HEK293 (cell line): ENCODE data around the gene PANK4.

Experiments used
- GLIS1 ChIP-seq: fragments of 450-650 bp; formaldehyde crosslinking; IDR thresholded peaks from 2 replicates; pipeline ENCODE4 v1.5.1; 2016; ENCODE audit warnings: missing biosample characterization, missing genetic modification characterization
- HOXC10 ChIP-seq: sonication (generic); formaldehyde crosslinking; IDR thresholded peaks from 2 replicates; pipeline ENCODE4 v1.8.1; 2023; ENCODE audit warnings: mild to moderate bottlenecking, missing genetic modification reagents
- MEIS1 ChIP-seq: sonication (generic); formaldehyde crosslinking; IDR thresholded peaks from 2 replicates; pipeline ENCODE4 v1.8.1; 2022; ENCODE audit warnings: missing genetic modification reagents, mild to moderate bottlenecking, borderline replicate concordance
- PATZ1 ChIP-seq: fragments of 450-650 bp; formaldehyde crosslinking; IDR thresholded peaks from 2 replicates; pipeline ENCODE4 v1.5.1; 2016; ENCODE audit warnings: missing biosample characterization, missing genetic modification characterization
- PRDM10 ChIP-seq: fragments of 450-650 bp; formaldehyde crosslinking; IDR thresholded peaks from 2 replicates; pipeline ENCODE4 v1.5.1; 2016; ENCODE audit warnings: missing biosample characterization, missing genetic modification characterization
- ZBTB7A ChIP-seq: fragments of 450-650 bp; formaldehyde crosslinking; IDR thresholded peaks from 2 replicates; pipeline ENCODE4 v1.5.1; 2016; ENCODE audit warnings: low read depth, missing biosample characterization, missing genetic modification characterization
- ZFP69B ChIP-seq: fragments of 450-650 bp; formaldehyde crosslinking; IDR thresholded peaks from 2 replicates; pipeline ENCODE4 v1.5.1; 2016; ENCODE audit warnings: missing biosample characterization, missing genetic modification characterization
- ZNF148 ChIP-seq: fragments of 450-650 bp; formaldehyde crosslinking; IDR thresholded peaks from 2 replicates; pipeline ENCODE4 v1.5.0; 2017; ENCODE audit warnings: missing biosample characterization, missing genetic modification characterization, borderline replicate concordance
- ZNF169 ChIP-seq: fragments of 450-650 bp; formaldehyde crosslinking; IDR thresholded peaks from 2 replicates; pipeline ENCODE4 v1.5.1; 2016; ENCODE audit warnings: missing biosample characterization, missing genetic modification characterization
- ZNF184 ChIP-seq: fragments of 450-650 bp; IDR thresholded peaks from 2 replicates; pipeline ENCODE4 v1.5.1; 2018; ENCODE audit warnings: missing biosample characterization, mild to moderate bottlenecking, missing genetic modification characterization
- ZNF26 ChIP-seq: fragments of 450-650 bp; formaldehyde crosslinking; IDR thresholded peaks from 2 replicates; pipeline ENCODE4 v1.5.1; 2016; ENCODE audit warnings: missing biosample characterization, missing genetic modification characterization
- ZNF324 ChIP-seq: fragments of 450-650 bp; formaldehyde crosslinking; IDR thresholded peaks from 2 replicates; pipeline ENCODE4 v1.5.1; 2016; ENCODE audit warnings: missing biosample characterization, missing genetic modification characterization
- ZNF362 ChIP-seq: fragments of 450-650 bp; formaldehyde crosslinking; IDR thresholded peaks from 2 replicates; pipeline ENCODE4 v1.5.1; 2016; ENCODE audit warnings: missing biosample characterization, missing genetic modification characterization
- ZNF501 ChIP-seq: fragments of 450-650 bp; formaldehyde crosslinking; IDR thresholded peaks from 2 replicates; pipeline ENCODE4 v1.5.1; 2016; ENCODE audit warnings: missing biosample characterization, missing genetic modification characterization
- ZNF518A ChIP-seq: fragments of 450-650 bp; formaldehyde crosslinking; conservative IDR thresholded peaks from 2 replicates; pipeline ENCODE4 v1.5.1; 2016; ENCODE audit warnings: low read depth, missing biosample characterization, missing genetic modification characterization
- ZNF544 ChIP-seq: fragments of 450-650 bp; formaldehyde crosslinking; IDR thresholded peaks from 2 replicates; pipeline ENCODE4 v1.5.0; 2017; ENCODE audit warnings: missing biosample characterization, missing genetic modification characterization
- ZNF558 ChIP-seq: fragments of 450-650 bp; formaldehyde crosslinking; IDR thresholded peaks from 2 replicates; pipeline ENCODE4 v1.5.1; 2016; ENCODE audit warnings: missing biosample characterization, missing genetic modification characterization
- ZNF596 ChIP-seq: fragments of 450-650 bp; IDR thresholded peaks from 2 replicates; pipeline ENCODE4 v1.5.0; 2018; ENCODE audit warnings: missing biosample characterization, mild to moderate bottlenecking, missing genetic modification characterization, moderate library complexity
- ZNF600 ChIP-seq: fragments of 450-650 bp; formaldehyde crosslinking; IDR thresholded peaks from 2 replicates; pipeline ENCODE4 v1.5.1; 2016; ENCODE audit warnings: missing biosample characterization, missing genetic modification characterization
- ZNF624 ChIP-seq: fragments of 450-650 bp; formaldehyde crosslinking; IDR thresholded peaks from 2 replicates; pipeline ENCODE4 v1.5.1; 2017; ENCODE audit warnings: missing biosample characterization, missing genetic modification characterization
- ZNF629 ChIP-seq: fragments of 450-650 bp; formaldehyde crosslinking; IDR thresholded peaks from 2 replicates; pipeline ENCODE4 v1.5.1; 2017; ENCODE audit warnings: missing biosample characterization, missing genetic modification characterization
- ZNF658 ChIP-seq: fragments of 450-650 bp; formaldehyde crosslinking; IDR thresholded peaks from 2 replicates; pipeline ENCODE4; 2016; ENCODE audit warnings: missing biosample characterization, missing genetic modification characterization
- ZNF660 ChIP-seq: fragments of 450-650 bp; IDR thresholded peaks from 2 replicates; pipeline ENCODE4 v1.5.1; 2018; ENCODE audit warnings: missing biosample characterization, mild to moderate bottlenecking, missing genetic modification characterization
- ZXDB ChIP-seq: fragments of 450-650 bp; formaldehyde crosslinking; IDR thresholded peaks from 2 replicates; pipeline ENCODE4 v1.5.1; 2016; ENCODE audit warnings: missing biosample characterization, missing genetic modification characterization

The PANK4 gene

GRCh38 chr1:2545754-2546514 lies 19.5 kb upstream of the PANK4 start (continued):
- TF ChIP-seq ZNF148 (tag by site-specific recombination), result no peak
- TF ChIP-seq ZXDB (tag by site-specific recombination), result no peak
- no peak for TF ChIP-seq ZNF518A
- no peak for TF ChIP-seq ZNF658 (tag by site-specific recombination)
- no peak for TF ChIP-seq ZNF596 (tag by site-specific recombination)
- TF ChIP-seq ZFP69B (tag by site-specific recombination), result no peak
- no peak for TF ChIP-seq ZBTB7A
- no peak for TF ChIP-seq ZNF362 (tag by site-specific recombination)
- no peak for TF ChIP-seq MEIS1
- no peak for TF ChIP-seq ZNF169
- TF ChIP-seq GLIS1 (tag by site-specific recombination), result peak; percentile 24; the same call in 1 of the 2 replicates
- no peak for TF ChIP-seq HOXC10 (CRISPR knock-in tag)
- TF ChIP-seq ZNF660, result no peak
- no peak; the same call in 1 of the 2 replicates for TF ChIP-seq PATZ1 (tag by site-specific recombination)
- no peak for TF ChIP-seq ZNF558 (tag by site-specific recombination)
- no peak; the same call in 1 of the 2 replicates for TF ChIP-seq PRDM10
- no peak for TF ChIP-seq ZNF544 (tag by site-specific recombination)
- TF ChIP-seq ZNF26 (tag by site-specific recombination), result no peak
- no peak for TF ChIP-seq ZNF624 (tag by site-specific recombination)
- no peak for TF ChIP-seq ZNF501 (tag by site-specific recombination)
- peak; percentile 91; the same call in 1 of the 2 replicates for TF ChIP-seq ZNF600
- TF ChIP-seq ZNF629, result no peak
- TF ChIP-seq ZNF324 (tag by site-specific recombination), result no peak
- no peak for TF ChIP-seq ZNF184
